Tibial nerve (tissue), 4 donors: ENCODE results near the gene PKLR. TPM values are rescaled to one million over a fixed set of nuclear protein-coding genes. Genes with fewer than 3 reads are reported as not detected.
A peak's percentile ranks its signal among the peaks of the same experiment; 100 is the strongest.

Experiments
- DNase-seq, 2 donors: peaks; one replicate each; pipeline ENCODE4 v3.0.0-alpha.2; 2019; ENCODE audit warnings: low spot score in 2 of 2
- H3K27ac ChIP-seq, 4 donors: fragments of 200-600 bp; sonication (generic) in 3 of 4; one replicate each; pipeline ENCODE4 v1.5.1; 2017 to 2019; ENCODE audit warnings: mild to moderate bottlenecking in 1 of 4
- H3K27me3 ChIP-seq, 2 donors: fragments of 200-600 bp; sonication (generic) in 1 of 2; one replicate each; pipeline versions ENCODE4 v1.5.1 to v1.6.0; 2017 to 2019
- H3K36me3 ChIP-seq, 3 donors: fragments of 200-600 bp; sonication (generic); one replicate each; pipeline ENCODE4 v1.5.1; 2018 to 2019
- H3K4me1 ChIP-seq, 4 donors: fragments of 200-600 bp; sonication (generic) in 3 of 4; one replicate each; pipeline ENCODE4 v1.5.1; 2017 to 2019
- H3K4me3 ChIP-seq, 4 donors: fragments of 200-600 bp; sonication (generic) in 3 of 4; one replicate each; pipeline ENCODE4 v1.5.1; 2017 to 2019; ENCODE audit warnings: mild to moderate bottlenecking in 1 of 4, moderate library complexity in 1 of 4
- H3K9me3 ChIP-seq, 4 donors: fragments of 200-600 bp; sonication (generic) in 3 of 4; one replicate each; pipeline ENCODE4 v1.5.1; 2017 to 2019
- CTCF ChIP-seq, 5 experiments: fragments of 200-600 bp in 3 of 5; fragments of 450-650 bp in 2 of 5; sonication (generic) in 3 of 5; IDR thresholded peaks; one replicate each; pipeline ENCODE4 v1.5.1; 2016 to 2019; ENCODE audit warnings: antibody characterized with exemption in 5 of 5, mild to moderate bottlenecking in 3 of 5, moderate library complexity in 2 of 5
- EP300 ChIP-seq, 2 donors: sonication (generic); formaldehyde crosslinking; IDR thresholded peaks; one replicate each; pipeline ENCODE4 v1.6.1; 2017; ENCODE audit warnings: antibody characterized with exemption in 2 of 2, mild to moderate bottlenecking in 1 of 2
- POLR2A ChIP-seq, 2 donors: fragments of 450-650 bp; IDR thresholded peaks; one replicate each; pipeline ENCODE4 v1.6.1; 2017; ENCODE audit warnings: antibody characterized with exemption in 2 of 2, mild to moderate bottlenecking in 2 of 2, moderate library complexity in 2 of 2
- WGBS, 2 donors: methylation state at CpG; one replicate each; pipeline ENCODE4 v1.1.5; 2018; 5-methylcytosine and 5-hydroxymethylcytosine counted together
- total RNA-seq, 4 donors: library from RNA; depleted of rRNA; stranded (reverse); fragments of >200 nt; gene quantifications; one replicate each; pipeline ENCODE4 v1.1.0, GENCODE V29; 2016

Gene PKLR
- total RNA-seq, 4 donors from 2014 or later, result 0.20 to 0.66 (median 0.21) TPM; not detected in 1

DNA sequence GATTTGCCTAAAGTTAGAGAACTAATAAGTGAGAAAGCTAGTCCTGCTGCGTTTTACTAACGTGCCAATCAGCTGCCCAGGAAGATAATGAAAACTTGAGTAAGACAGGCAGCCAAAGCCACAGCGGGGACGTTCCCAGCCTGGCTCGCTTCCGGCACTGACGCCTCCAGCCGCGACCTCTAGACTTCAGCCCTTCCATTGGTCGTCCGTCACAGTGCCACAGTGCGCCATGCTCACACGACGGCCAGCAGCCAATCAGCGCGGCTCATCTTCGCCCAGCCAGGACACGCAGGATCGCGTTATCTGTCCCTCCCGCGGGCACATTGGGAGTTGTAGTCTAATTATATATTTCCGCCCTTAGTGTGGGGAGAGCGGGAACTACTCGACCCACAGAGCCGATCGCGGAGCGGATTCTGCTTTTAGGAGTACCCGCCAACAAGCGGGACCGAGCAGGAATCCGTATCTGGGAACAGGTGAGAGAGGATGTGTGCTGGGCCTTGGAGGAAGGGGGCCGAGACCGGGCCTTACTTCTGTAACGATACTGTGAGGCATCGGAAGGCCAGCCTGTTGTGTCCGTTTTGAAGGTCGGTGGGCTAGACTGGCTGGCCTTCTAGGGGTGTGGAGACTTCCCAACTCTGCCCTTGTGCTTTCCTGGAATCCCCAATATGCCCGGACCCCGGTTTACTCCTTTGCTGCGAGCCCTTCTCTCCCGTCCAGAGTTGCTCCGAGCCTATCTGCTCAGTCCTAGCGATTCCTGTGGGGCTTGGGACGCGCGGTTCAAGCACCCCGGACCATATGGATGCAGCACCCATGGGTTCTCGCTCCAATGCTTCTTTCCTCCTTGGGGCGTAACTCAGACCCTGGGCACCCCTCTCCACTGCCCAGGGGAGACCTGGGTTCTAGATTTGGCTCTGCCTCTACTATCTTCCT lies 7.5 kb upstream of the PKLR start, which contains the start of gene FDPS:
FDPS (plus strand) TSS at position 374 of the 930 bp plus-strand sequence. CDS start 924 bp downstream, outside the sequence.
- Histone ChIP-seq H3K27ac (peak within 1 kb of the TSS; percentile 86 to 93 (median 92)), H3K4me3 (peak within 1 kb of the TSS; percentile 58 to 93 (median 74)), H3K9me3 (no peaks in the 10 kb centered on the region), H3K4me1 (peaks cover 0 to 39% (median 16%) of the 10 kb centered on the region in 4 donors), H3K36me3 (peaks cover 0 to 33% (median 0%) of the 10 kb centered on the region in 3 donors), H3K27me3 (no peaks in the 10 kb centered on the region)
- WGBS, 2 donors, result 0% methylated on average over 33 to 51 of the region's 51 CpGs
- TF ChIP-seq EP300 (IDR thresholded peaks at IDR 0.05) (peak; percentile 90 to 91), CTCF (IDR thresholded peaks at IDR 0.05) (peak in 4 of 5 experiments; percentile 4 to 80 (median 45)), POLR2A (IDR thresholded peaks at IDR 0.05) (peak; percentile 68 to 85)
- peak; percentile 96 for DNase-seq

DNA sequence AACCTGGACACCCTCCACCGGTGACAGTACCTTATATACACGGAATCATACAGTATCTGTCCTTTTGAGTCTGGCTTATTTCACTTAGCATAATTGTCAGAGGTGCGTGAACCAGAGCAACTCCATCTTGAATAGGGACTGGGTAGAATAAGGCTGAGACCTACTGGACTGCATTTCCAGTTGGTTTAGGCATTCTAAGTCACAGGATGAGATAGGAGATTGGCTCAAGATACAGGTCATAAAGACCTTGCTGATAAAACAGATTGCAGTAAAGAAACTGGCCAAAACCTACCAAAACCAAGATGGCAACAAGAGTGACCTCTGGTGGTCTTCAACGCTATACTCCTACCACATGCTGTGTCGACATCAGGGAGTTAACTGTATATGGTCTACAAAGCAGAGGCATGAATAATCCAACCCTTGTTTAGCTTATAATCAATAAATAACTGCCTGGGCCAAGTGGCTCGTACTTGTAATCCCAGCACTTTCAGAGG lies 6.1 kb upstream of the PKLR start:
- Histone ChIP-seq H3K9me3 (no peaks in the 10 kb centered on the region), H3K36me3 (peaks cover 0 to 19% (median 0%) of the 10 kb centered on the region in 3 donors), H3K4me3 (no peak overlapping the region), H3K4me1 (peaks cover 0 to 39% (median 16%) of the 10 kb centered on the region in 4 donors), H3K27ac (peak overlapping the region in 2 of 4 donors; percentile 92 to 93), H3K27me3 (no peaks in the 10 kb centered on the region)
- DNase-seq, result no peak
- WGBS, 2 donors, result 49 to 54% methylated on average over 6 of the region's 6 CpGs
- TF ChIP-seq EP300 (IDR thresholded peaks at IDR 0.05) (no peak), CTCF (IDR thresholded peaks at IDR 0.05) (no peak), POLR2A (IDR thresholded peaks at IDR 0.05) (no peak)

GRCh38 chr1:155305881-155306391 lies 4.7 kb upstream of the PKLR start:
- Histone ChIP-seq H3K4me3 (no peak overlapping the region), H3K36me3 (peaks cover 0 to 9% (median 0%) of the 10 kb centered on the region in 3 donors), H3K4me1 (peaks cover 0 to 37% (median 16%) of the 10 kb centered on the region in 4 donors), H3K27ac (peak overlapping the region in 3 of 4 donors; percentile 16 to 58 (median 23)), H3K9me3 (no peaks in the 10 kb centered on the region), H3K27me3 (no peaks in the 10 kb centered on the region)
- DNase-seq, result no peak
- TF ChIP-seq EP300 (IDR thresholded peaks at IDR 0.05) (no peak), POLR2A (IDR thresholded peaks at IDR 0.05) (no peak), CTCF (IDR thresholded peaks at IDR 0.05) (no peak)
- 62 to 74% methylated on average over 7 of the region's 7 CpGs for WGBS, 2 donors

DNA sequence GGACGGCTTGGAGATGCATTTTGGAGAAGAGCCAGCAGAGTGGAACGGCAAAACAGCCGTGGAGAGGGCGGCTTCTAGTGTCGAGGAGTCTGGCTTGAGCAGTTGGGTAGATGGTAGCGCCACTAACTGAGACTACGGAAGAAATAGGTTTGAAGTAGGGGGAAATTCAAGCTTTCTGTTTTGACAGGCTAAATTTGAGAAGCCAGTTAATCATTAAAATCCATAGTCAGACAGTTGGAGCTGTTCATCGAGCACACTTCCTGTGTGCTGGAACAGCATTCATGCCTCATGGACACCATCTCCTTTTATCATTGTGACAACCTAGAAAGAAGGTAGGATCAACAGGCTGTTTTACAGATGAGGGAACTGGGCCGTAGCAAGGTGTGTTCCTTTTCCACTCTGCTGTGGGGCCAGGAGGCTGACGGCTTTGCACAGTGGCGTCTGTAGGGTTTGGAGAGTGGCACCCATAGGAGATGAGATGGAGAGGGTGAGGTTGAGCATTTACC lies 3.4 kb upstream of the PKLR start:
- Histone ChIP-seq H3K4me1 (peaks cover 0 to 23% (median 9%) of the 10 kb centered on the region in 4 donors), H3K4me3 (no peak overlapping the region), H3K36me3 (no peaks in the 10 kb centered on the region), H3K27me3 (no peaks in the 10 kb centered on the region), H3K9me3 (no peaks in the 10 kb centered on the region), H3K27ac (peak overlapping the region in 1 of 4 donors; percentile 46)
- no peak for DNase-seq
- TF ChIP-seq CTCF (IDR thresholded peaks at IDR 0.05) (no peak), EP300 (IDR thresholded peaks at IDR 0.05) (no peak), POLR2A (IDR thresholded peaks at IDR 0.05) (no peak)
- WGBS, 2 donors, result 74 to 81% methylated on average over 11 of the region's 11 CpGs
